ENCODE data around the gene CMC4.

GRCh38 chrX:155026727-155027508, 44.0 kb downstream of the CMC4 start, which contains the start of gene FUNDC2:
- TF ChIP-seq, protein P1, sequence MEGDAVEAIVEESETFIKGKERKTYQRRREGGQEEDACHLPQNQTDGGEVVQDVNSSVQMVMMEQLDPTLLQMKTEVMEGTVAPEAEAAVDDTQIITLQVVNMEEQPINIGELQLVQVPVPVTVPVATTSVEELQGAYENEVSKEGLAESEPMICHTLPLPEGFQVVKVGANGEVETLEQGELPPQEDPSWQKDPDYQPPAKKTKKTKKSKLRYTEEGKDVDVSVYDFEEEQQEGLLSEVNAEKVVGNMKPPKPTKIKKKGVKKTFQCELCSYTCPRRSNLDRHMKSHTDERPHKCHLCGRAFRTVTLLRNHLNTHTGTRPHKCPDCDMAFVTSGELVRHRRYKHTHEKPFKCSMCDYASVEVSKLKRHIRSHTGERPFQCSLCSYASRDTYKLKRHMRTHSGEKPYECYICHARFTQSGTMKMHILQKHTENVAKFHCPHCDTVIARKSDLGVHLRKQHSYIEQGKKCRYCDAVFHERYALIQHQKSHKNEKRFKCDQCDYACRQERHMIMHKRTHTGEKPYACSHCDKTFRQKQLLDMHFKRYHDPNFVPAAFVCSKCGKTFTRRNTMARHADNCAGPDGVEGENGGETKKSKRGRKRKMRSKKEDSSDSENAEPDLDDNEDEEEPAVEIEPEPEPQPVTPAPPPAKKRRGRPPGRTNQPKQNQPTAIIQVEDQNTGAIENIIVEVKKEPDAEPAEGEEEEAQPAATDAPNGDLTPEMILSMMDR (IDR thresholded peaks at IDR 0.05) = no peak
- TF ChIP-seq EZH2phosphoT487 (IDR thresholded peaks at IDR 0.05) = no peak
- no peak for TF ChIP-seq EZH2 (IDR thresholded peaks at IDR 0.05)
